WTC11 (cell line): ENCODE measurements around the gene FXN. TPM values are rescaled to one million over a fixed set of nuclear protein-coding genes. Genes with fewer than 3 reads are reported as not detected.

Experiments used
- ATAC-seq: fragments of 200-7000 bp; cut with Tn5 transposase; 2 replicates; pipeline ENCODE4 v1.10.0; 2021; ENCODE audit warnings: mild to moderate bottlenecking, moderate library complexity
- CTCF ChIA-PET: fragments of 300-600 bp; sonication (Branson Sonifier 250); formaldehyde crosslinking; loops from one replicate; lab custom pipeline; 2021; ENCODE audit warnings: antibody characterized with exemption; lab: Charles Lee
- POLR2A ChIA-PET: fragments of 350-600 bp; sonication (Branson Sonifier 250); formaldehyde crosslinking; loops from one replicate; lab custom pipeline; 2021; ENCODE audit warnings: antibody characterized with exemption; lab: Charles Lee
- DNase-seq: peaks from one replicate; pipeline ENCODE4 v3.0.0; 2021; ENCODE audit warnings: low spot score
- H3K27ac Mint-ChIP-seq: 2 replicates; pipeline ENCODE4 v1.8.0; 2021; ENCODE audit warnings: mixed read lengths
- H3K27me3 Mint-ChIP-seq: 2 replicates; pipeline ENCODE4 v1.8.0; 2021; ENCODE audit warnings: low read depth, mild to moderate bottlenecking, moderate library complexity, mixed read lengths
- H3K36me3 Mint-ChIP-seq: 2 replicates; pipeline ENCODE4 v1.8.0; 2021; ENCODE audit warnings: mixed read lengths
- H3K4me1 Mint-ChIP-seq: 2 replicates; pipeline ENCODE4 v1.8.0; 2022; ENCODE audit warnings: mixed read lengths
- H3K4me3 Mint-ChIP-seq: 2 replicates; pipeline ENCODE4 v1.8.0; 2021; ENCODE audit warnings: mild to moderate bottlenecking, moderate library complexity, mixed read lengths
- H3K9me3 Mint-ChIP-seq: 2 replicates; pipeline ENCODE4 v1.8.0; 2021; ENCODE audit warnings: mixed read lengths
- ATF1 ChIP-seq: sonication (generic); formaldehyde crosslinking; IDR thresholded peaks from 2 replicates; pipeline ENCODE4 v1.8.1; 2023; ENCODE audit warnings: mild to moderate bottlenecking, moderate library complexity, missing genetic modification reagents
- CREM ChIP-seq: sonication (generic); formaldehyde crosslinking; IDR thresholded peaks from 2 replicates; pipeline ENCODE4 v1.8.1; 2022; ENCODE audit warnings: mild to moderate bottlenecking, missing genetic modification reagents, moderate library complexity
- ELF4 ChIP-seq: sonication (generic); formaldehyde crosslinking; IDR thresholded peaks from 2 replicates; pipeline ENCODE4 v1.8.1; 2022; ENCODE audit warnings: low read depth, mild to moderate bottlenecking, moderate library complexity, missing genetic modification reagents
- FOXP1 ChIP-seq: sonication (generic); formaldehyde crosslinking; IDR thresholded peaks from 2 replicates; pipeline ENCODE4 v1.8.0; 2022; ENCODE audit warnings: missing genetic modification reagents, mild to moderate bottlenecking, moderate library complexity, borderline replicate concordance
- GRHL2 ChIP-seq: fragments of 250-450 bp; sonication (Bioruptor Pico); IDR thresholded peaks from 2 replicates; pipeline ENCODE4 v1.8.0; 2022; ENCODE audit warnings: mild to moderate bottlenecking, moderate library complexity; ENCODE audit not compliant: insufficient replicate concordance, severe bottlenecking
- GTF2I ChIP-seq: fragments of 250-450 bp; sonication (Bioruptor Pico); conservative IDR thresholded peaks from 2 replicates; pipeline ENCODE4 v1.4.0; 2021; ENCODE audit warnings: mild to moderate bottlenecking
- NR1H2 ChIP-seq: sonication (generic); formaldehyde crosslinking; IDR thresholded peaks from 2 replicates; pipeline ENCODE4 v1.9.0; 2021; ENCODE audit warnings: mild to moderate bottlenecking, moderate library complexity, missing genetic modification reagents
- RELA ChIP-seq: sonication (generic); formaldehyde crosslinking; IDR thresholded peaks from 2 replicates; pipeline ENCODE4 v1.8.1; 2022; ENCODE audit warnings: missing genetic modification reagents, mild to moderate bottlenecking, borderline replicate concordance
- TCF7 ChIP-seq: sonication (generic); formaldehyde crosslinking; IDR thresholded peaks from 2 replicates; pipeline ENCODE4 v1.8.0; 2022; ENCODE audit warnings: mild to moderate bottlenecking, low read depth, missing genetic modification reagents, moderate library complexity
- TP53 ChIP-seq: sonication (generic); formaldehyde crosslinking; IDR thresholded peaks from 2 replicates; pipeline ENCODE4 v1.8.1; 2023; ENCODE audit warnings: mild to moderate bottlenecking, missing genetic modification reagents
- ZBTB21 ChIP-seq: sonication (generic); formaldehyde crosslinking; IDR thresholded peaks from 2 replicates; pipeline ENCODE4 v1.8.1; 2023; ENCODE audit warnings: mild to moderate bottlenecking, missing genetic modification reagents, borderline replicate concordance
- ZNF219 ChIP-seq: sonication (generic); formaldehyde crosslinking; IDR thresholded peaks from 2 replicates; pipeline ENCODE4 v1.8.0; 2023; ENCODE audit warnings: missing genetic modification reagents, mild to moderate bottlenecking, borderline replicate concordance
- ZNF263 ChIP-seq: sonication (generic); formaldehyde crosslinking; IDR thresholded peaks from 2 replicates; pipeline ENCODE4 v1.8.1; 2022; ENCODE audit warnings: low read depth, mild to moderate bottlenecking, moderate library complexity, missing genetic modification reagents
- ZNF396 ChIP-seq: fragments of 250-450 bp; sonication (Bioruptor Pico); IDR thresholded peaks from 2 replicates; pipeline ENCODE4 v1.8.0; 2021; ENCODE audit warnings: mild to moderate bottlenecking, moderate library complexity, borderline replicate concordance
- ZNF416 ChIP-seq: fragments of 250-450 bp; sonication (Bioruptor Pico); IDR thresholded peaks from 2 replicates; pipeline ENCODE4 v1.9.0; 2021; ENCODE audit warnings: mild to moderate bottlenecking, inconsistent platforms
- total RNA-seq: library from RNA; stranded (reverse); gene quantifications from 3 replicates; pipeline ENCODE4 v1.2.3, GENCODE V29; 2021
- TF ChIP-seq, protein P1 (sequence below): sonication (generic); formaldehyde crosslinking; IDR thresholded peaks from 2 replicates; pipeline ENCODE4 v1.8.1; 2022; ENCODE audit warnings: missing genetic modification reagents, borderline replicate concordance
- TF ChIP-seq, protein P2 (sequence below): fragments of 250-450 bp; sonication (Bioruptor Pico); IDR thresholded peaks from 2 replicates; pipeline ENCODE4 v1.8.0; 2021; ENCODE audit warnings: mild to moderate bottlenecking
- TF ChIP-seq, protein P3 (sequence below): fragments of 250-450 bp; sonication (Bioruptor Pico); IDR thresholded peaks from 2 replicates; pipeline ENCODE4 v2.1.2; 2022; ENCODE audit warnings: mild to moderate bottlenecking, moderate library complexity
- TF ChIP-seq, protein P4 (sequence below): sonication (generic); formaldehyde crosslinking; IDR thresholded peaks from 2 replicates; pipeline ENCODE4 v1.8.0; 2022; ENCODE audit warnings: mild to moderate bottlenecking, missing genetic modification reagents
- TF ChIP-seq, protein P5 (sequence below): sonication (generic); formaldehyde crosslinking; IDR thresholded peaks from 2 replicates; pipeline ENCODE4 v1.8.0; 2023; ENCODE audit warnings: missing genetic modification reagents
- TF ChIP-seq, protein P6 (sequence below): sonication (generic); formaldehyde crosslinking; IDR thresholded peaks from 2 replicates; pipeline ENCODE4 v1.8.0; 2022; ENCODE audit warnings: missing genetic modification reagents
- TF ChIP-seq, protein P7 (sequence below): sonication (generic); formaldehyde crosslinking; IDR thresholded peaks from 2 replicates; pipeline ENCODE4 v1.8.0; 2022; ENCODE audit warnings: mild to moderate bottlenecking, missing genetic modification reagents

Gene FXN
- total RNA-seq, 1 experiment from 2014 or later, result 30.6 TPM

DNA sequence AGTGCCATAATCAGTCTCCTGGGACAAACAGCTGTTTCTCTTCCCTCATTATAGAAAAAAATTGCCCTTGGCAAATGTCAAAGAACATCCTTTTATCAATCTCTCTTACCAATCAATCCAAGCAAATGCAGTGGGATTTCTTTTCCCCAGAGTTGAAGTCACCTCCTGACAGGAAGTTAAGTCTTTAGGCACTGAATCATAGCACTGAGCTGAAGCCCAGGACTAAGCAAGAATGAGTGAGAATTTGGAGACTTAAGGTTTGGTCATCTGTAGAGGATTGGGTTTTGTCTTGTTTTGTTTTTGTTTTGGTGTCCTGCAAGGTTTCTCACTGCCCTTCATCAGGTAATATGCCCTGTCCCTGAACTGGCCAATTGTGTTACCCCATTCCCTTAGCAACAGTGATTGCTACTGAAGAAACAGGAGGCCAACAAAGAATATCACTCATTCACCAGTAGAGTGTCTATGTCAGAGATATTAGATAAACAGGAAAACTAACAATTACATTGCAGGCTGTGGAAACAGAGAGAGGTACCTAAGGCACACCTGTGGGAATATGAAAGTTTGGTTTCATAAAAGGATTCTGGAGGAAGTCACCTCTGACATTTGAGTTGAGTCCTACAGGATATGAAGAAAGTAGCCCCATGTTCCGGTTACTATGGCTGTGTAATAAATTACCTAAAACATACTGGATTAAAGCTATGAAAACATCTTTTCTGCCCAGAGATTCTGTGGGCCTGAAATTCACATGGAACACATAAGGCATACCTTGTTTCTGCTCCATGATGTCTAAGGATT is 4.5 kb upstream of the FXN start:
- no peak overlapping the region for H3K27ac Mint-ChIP-seq
- peaks cover 7% of the 10 kb centered on the region for H3K36me3 Mint-ChIP-seq
- ATAC-seq, result no peak
- H3K4me1 Mint-ChIP-seq, result peaks cover 4% of the 10 kb centered on the region
- DNase-seq, result no peak
- POLR2A ChIA-PET, result no interaction called here
- no peaks in the 10 kb centered on the region for H3K27me3 Mint-ChIP-seq
- no peak overlapping the region for H3K4me3 Mint-ChIP-seq
- H3K9me3 Mint-ChIP-seq, result peaks cover 11% of the 10 kb centered on the region
- CTCF ChIA-PET, result interaction anchor here (1.0 to 1.2 kb wide), 2 partner anchors 162 to 345 kb away, joined by 3 to 4 read pairs; no protein-coding TSS in a partner anchor
- no peak for TF ChIP-seq NR1H2 (CRISPR knock-in tag)
- no peak for TF ChIP-seq ELF4
- no peak for TF ChIP-seq CREM (CRISPR knock-in tag)
- no peak for TF ChIP-seq ZBTB21 (CRISPR knock-in tag)
- no peak for TF ChIP-seq ZNF263 (CRISPR knock-in tag)
- TF ChIP-seq, protein P1, sequence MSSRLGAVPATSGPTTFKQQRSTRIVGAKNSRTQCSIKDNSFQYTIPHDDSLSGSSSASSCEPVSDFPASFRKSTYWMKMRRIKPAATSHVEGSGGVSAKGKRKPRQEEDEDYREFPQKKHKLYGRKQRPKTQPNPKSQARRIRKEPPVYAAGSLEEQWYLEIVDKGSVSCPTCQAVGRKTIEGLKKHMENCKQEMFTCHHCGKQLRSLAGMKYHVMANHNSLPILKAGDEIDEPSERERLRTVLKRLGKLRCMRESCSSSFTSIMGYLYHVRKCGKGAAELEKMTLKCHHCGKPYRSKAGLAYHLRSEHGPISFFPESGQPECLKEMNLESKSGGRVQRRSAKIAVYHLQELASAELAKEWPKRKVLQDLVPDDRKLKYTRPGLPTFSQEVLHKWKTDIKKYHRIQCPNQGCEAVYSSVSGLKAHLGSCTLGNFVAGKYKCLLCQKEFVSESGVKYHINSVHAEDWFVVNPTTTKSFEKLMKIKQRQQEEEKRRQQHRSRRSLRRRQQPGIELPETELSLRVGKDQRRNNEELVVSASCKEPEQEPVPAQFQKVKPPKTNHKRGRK (CRISPR knock-in tag), result no peak

DNA sequence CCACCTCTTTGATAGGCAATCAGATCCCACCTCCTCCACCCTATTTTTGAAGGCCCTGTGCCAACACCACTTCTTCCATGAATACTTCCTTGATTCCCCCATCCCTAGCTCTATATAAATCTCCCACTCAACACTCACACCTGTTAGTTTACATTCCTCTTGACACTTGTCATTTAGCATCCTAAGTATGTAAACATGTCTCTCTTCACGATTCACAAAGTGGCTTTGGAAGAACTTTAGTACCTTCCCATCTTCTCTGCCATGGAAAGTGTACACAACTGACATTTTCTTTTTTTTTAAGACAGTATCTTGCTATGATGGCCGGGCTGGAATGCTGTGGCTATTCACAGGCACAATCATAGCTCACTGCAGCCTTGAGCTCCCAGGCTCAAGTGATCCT is 1.5 kb upstream of the FXN start:
- peaks cover 8% of the 10 kb centered on the region for H3K4me1 Mint-ChIP-seq
- no peaks in the 10 kb centered on the region for H3K27me3 Mint-ChIP-seq
- CTCF ChIA-PET, result no interaction called here
- DNase-seq (no peak), ATAC-seq (no peak)
- H3K27ac Mint-ChIP-seq, result no peak overlapping the region
- TF ChIP-seq ATF1 (CRISPR knock-in tag), result no peak
- TF ChIP-seq ZNF416 (CRISPR knock-in tag), result no peak
- TF ChIP-seq, protein P2, sequence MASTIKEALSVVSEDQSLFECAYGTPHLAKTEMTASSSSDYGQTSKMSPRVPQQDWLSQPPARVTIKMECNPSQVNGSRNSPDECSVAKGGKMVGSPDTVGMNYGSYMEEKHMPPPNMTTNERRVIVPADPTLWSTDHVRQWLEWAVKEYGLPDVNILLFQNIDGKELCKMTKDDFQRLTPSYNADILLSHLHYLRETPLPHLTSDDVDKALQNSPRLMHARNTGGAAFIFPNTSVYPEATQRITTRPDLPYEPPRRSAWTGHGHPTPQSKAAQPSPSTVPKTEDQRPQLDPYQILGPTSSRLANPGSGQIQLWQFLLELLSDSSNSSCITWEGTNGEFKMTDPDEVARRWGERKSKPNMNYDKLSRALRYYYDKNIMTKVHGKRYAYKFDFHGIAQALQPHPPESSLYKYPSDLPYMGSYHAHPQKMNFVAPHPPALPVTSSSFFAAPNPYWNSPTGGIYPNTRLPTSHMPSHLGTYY, result no peak
- TF ChIP-seq, protein P3, sequence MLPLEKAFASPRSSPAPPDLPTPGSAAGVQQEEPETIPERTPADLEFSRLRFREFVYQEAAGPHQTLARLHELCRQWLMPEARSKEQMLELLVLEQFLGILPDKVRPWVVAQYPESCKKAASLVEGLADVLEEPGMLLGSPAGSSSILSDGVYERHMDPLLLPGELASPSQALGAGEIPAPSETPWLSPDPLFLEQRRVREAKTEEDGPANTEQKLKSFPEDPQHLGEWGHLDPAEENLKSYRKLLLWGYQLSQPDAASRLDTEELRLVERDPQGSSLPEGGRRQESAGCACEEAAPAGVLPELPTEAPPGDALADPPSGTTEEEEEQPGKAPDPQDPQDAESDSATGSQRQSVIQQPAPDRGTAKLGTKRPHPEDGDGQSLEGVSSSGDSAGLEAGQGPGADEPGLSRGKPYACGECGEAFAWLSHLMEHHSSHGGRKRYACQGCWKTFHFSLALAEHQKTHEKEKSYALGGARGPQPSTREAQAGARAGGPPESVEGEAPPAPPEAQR, result no peak
- TF ChIP-seq GTF2I (CRISPR knock-in tag), result no peak
- no peak for TF ChIP-seq TP53 (CRISPR knock-in tag)
- TF ChIP-seq, protein P4, sequence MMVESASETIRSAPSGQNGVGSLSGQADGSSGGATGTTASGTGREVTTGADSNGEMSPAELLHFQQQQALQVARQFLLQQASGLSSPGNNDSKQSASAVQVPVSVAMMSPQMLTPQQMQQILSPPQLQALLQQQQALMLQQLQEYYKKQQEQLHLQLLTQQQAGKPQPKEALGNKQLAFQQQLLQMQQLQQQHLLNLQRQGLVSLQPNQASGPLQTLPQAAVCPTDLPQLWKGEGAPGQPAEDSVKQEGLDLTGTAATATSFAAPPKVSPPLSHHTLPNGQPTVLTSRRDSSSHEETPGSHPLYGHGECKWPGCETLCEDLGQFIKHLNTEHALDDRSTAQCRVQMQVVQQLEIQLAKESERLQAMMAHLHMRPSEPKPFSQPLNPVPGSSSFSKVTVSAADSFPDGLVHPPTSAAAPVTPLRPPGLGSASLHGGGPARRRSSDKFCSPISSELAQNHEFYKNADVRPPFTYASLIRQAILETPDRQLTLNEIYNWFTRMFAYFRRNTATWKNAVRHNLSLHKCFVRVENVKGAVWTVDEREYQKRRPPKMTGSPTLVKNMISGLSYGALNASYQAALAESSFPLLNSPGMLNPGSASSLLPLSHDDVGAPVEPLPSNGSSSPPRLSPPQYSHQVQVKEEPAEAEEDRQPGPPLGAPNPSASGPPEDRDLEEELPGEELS (CRISPR knock-in tag), result no peak
- TF ChIP-seq GRHL2 (CRISPR knock-in tag), result no peak
- TF ChIP-seq ZNF396 (CRISPR knock-in tag), result no peak
- TF ChIP-seq, protein P5, sequence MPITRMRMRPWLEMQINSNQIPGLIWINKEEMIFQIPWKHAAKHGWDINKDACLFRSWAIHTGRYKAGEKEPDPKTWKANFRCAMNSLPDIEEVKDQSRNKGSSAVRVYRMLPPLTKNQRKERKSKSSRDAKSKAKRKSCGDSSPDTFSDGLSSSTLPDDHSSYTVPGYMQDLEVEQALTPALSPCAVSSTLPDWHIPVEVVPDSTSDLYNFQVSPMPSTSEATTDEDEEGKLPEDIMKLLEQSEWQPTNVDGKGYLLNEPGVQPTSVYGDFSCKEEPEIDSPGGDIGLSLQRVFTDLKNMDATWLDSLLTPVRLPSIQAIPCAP, result no peak
- TF ChIP-seq, protein P6, sequence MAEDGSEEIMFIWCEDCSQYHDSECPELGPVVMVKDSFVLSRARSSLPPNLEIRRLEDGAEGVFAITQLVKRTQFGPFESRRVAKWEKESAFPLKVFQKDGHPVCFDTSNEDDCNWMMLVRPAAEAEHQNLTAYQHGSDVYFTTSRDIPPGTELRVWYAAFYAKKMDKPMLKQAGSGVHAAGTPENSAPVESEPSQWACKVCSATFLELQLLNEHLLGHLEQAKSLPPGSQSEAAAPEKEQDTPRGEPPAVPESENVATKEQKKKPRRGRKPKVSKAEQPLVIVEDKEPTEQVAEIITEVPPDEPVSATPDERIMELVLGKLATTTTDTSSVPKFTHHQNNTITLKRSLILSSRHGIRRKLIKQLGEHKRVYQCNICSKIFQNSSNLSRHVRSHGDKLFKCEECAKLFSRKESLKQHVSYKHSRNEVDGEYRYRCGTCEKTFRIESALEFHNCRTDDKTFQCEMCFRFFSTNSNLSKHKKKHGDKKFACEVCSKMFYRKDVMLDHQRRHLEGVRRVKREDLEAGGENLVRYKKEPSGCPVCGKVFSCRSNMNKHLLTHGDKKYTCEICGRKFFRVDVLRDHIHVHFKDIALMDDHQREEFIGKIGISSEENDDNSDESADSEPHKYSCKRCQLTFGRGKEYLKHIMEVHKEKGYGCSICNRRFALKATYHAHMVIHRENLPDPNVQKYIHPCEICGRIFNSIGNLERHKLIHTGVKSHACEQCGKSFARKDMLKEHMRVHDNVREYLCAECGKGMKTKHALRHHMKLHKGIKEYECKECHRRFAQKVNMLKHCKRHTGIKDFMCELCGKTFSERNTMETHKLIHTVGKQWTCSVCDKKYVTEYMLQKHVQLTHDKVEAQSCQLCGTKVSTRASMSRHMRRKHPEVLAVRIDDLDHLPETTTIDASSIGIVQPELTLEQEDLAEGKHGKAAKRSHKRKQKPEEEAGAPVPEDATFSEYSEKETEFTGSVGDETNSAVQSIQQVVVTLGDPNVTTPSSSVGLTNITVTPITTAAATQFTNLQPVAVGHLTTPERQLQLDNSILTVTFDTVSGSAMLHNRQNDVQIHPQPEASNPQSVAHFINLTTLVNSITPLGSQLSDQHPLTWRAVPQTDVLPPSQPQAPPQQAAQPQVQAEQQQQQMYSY (CRISPR knock-in tag), result no peak
- TF ChIP-seq ZNF219 (CRISPR knock-in tag), result no peak
- no peak for TF ChIP-seq TCF7 (CRISPR knock-in tag)
- no peak for TF ChIP-seq FOXP1 (CRISPR knock-in tag)
- no peak for TF ChIP-seq RELA (CRISPR knock-in tag)
- TF ChIP-seq, protein P7, sequence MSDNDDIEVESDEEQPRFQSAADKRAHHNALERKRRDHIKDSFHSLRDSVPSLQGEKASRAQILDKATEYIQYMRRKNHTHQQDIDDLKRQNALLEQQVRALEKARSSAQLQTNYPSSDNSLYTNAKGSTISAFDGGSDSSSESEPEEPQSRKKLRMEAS (CRISPR knock-in tag), result no peak
- TF ChIP-seq, all 79 proteins: peak for 0
- Mint-ChIP-seq H3K9me3 (peaks cover 11% of the 10 kb centered on the region), H3K36me3 (peaks cover 7% of the 10 kb centered on the region), H3K4me3 (no peak overlapping the region)
- POLR2A ChIA-PET, result no interaction called here
